Ascending aorta (tissue), 2 donors: ENCODE results near the gene MYL10. TPM values are rescaled to one million over a fixed set of nuclear protein-coding genes. Genes with fewer than 3 reads are reported as not detected.

ENCODE experiments used
- DNase-seq, 2 donors: peaks; one replicate each; pipeline ENCODE4 v3.0.0-alpha.2; 2019; ENCODE audit warnings: low spot score in 2 of 2
- H3K27ac ChIP-seq, 2 donors: fragments of 200-600 bp; sonication (generic); one replicate each; pipeline ENCODE4 v1.5.1; 2016 to 2017; ENCODE audit warnings: mild to moderate bottlenecking in 1 of 2
- H3K27me3 ChIP-seq: fragments of 200-600 bp; sonication (generic); one replicate; pipeline ENCODE4 v1.5.1; 2017
- H3K36me3 ChIP-seq, 2 donors: fragments of 200-600 bp; sonication (generic); one replicate each; pipeline ENCODE4 v1.5.1; 2016
- H3K4me1 ChIP-seq, 2 donors: fragments of 200-600 bp; sonication (generic); one replicate each; pipeline ENCODE4 v1.5.1; 2016 to 2017; ENCODE audit warnings: mild to moderate bottlenecking in 1 of 2
- H3K4me3 ChIP-seq, 2 donors: fragments of 200-600 bp; sonication (generic); one replicate each; pipeline ENCODE4 v1.5.1; 2016 to 2017; ENCODE audit warnings: mild to moderate bottlenecking in 1 of 2
- H3K9me3 ChIP-seq, 2 donors: fragments of 200-600 bp; sonication (generic); one replicate each; pipeline ENCODE4 v1.5.1; 2016
- CTCF ChIP-seq, 3 experiments: fragments of 200-600 bp in 2 of 3; fragments of 450-650 bp in 1 of 3; sonication (generic) in 2 of 3; IDR thresholded peaks; one replicate each; pipeline ENCODE4 v1.5.1; 2016 to 2019; ENCODE audit warnings: antibody characterized with exemption in 3 of 3, mild to moderate bottlenecking in 1 of 3, moderate library complexity in 1 of 3
- intact Hi-C: fragments of 100-400 bp; cut with DNase I; formaldehyde crosslinking; loops from one replicate; pipeline ENCODE4 v1.15.1; 2023
- total RNA-seq: library from RNA; depleted of rRNA; stranded (reverse); fragments of >200 nt; gene quantifications from one replicate; pipeline ENCODE4 v1.1.0, GENCODE V29; 2016

MYL10 gene
- total RNA-seq: not detected

GRCh38 chr7:101629171-101629570 is at the start of gene MYL10:
MYL10 (minus strand) TSS chr7:101629296; CDS start chr7:101629118, 178 bp downstream.
- no peaks in the 10 kb centered on the region for H3K9me3 ChIP-seq
- intact Hi-C loops: no loop called here
- H3K27me3 ChIP-seq: no peaks in the 10 kb centered on the region
- no peak within 1 kb of the TSS for H3K4me3 ChIP-seq
- H3K4me1 ChIP-seq: no peaks in the 10 kb centered on the region
- TF ChIP-seq CTCF (IDR thresholded peaks at IDR 0.05): no peak
- no peak within 1 kb of the TSS for H3K27ac ChIP-seq
- no peak for DNase-seq
- H3K36me3 ChIP-seq: no peaks in the 10 kb centered on the region

DNA sequence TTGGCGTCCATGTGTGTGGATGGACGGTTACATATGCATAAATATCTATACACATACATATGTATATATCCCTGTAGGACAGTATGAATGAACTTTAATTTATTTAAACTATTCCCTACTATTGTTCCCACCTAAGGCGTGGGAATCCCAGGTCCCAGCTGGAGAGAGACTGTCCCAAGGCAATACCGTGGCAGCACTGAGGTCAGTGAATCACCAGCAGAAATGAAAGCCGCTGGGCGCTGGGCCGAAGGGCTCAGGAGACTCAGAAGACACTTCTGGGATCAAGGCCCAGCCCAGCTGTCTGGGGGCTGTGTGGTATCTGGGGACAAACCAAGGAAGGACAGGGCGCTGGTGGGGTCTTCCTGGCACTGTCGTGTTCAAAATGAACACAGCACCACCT is 49.6 kb upstream of the MYL10 start:
- no peak for TF ChIP-seq CTCF (IDR thresholded peaks at IDR 0.05)
- no peak overlapping the region for H3K27ac ChIP-seq
- no peaks in the 10 kb centered on the region for H3K9me3 ChIP-seq
- no peaks in the 10 kb centered on the region for H3K27me3 ChIP-seq
- no peaks in the 10 kb centered on the region for H3K36me3 ChIP-seq
- peak in 1 of 2 donors; percentile 69 for DNase-seq
- peaks cover 4 to 11% of the 10 kb centered on the region in 2 donors for H3K4me1 ChIP-seq
- no peak overlapping the region for H3K4me3 ChIP-seq
- intact Hi-C loops: no loop called here

DNA sequence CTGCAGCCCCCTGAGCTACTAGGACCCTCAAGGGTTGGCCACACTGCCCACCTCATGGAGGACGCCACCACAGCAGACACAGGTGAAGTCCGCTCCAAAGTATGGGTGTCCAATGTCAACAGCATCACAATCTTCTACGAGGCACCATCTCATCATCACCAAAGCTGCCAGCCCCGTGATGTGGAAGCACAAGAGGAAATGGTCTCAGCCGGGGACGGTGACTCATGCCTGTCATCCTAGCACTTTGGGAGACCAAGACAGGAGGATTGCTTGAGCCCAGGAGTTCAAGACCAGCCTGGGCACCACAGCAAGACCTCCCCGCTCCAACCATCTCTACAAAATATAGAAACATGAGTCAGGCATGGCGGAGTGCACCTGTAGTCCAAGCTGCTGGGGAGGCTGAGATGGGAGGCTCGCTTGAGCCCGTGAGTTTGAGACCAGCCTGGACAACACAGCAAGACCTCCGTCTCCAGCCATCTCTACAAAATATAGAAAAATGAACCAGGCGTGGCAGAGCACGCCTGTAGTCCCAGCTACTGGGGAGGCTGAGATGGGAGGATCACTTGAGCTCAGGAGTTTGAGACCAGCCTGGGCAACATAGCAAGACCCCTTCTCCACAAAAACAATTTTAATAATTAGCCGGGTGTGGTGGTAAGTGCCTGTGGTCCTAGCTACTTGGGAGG is 48.8 kb upstream of the MYL10 start:
- no peaks in the 10 kb centered on the region for H3K9me3 ChIP-seq
- intact Hi-C loops: no loop called here
- no peak for TF ChIP-seq CTCF (IDR thresholded peaks at IDR 0.05)
- no peaks in the 10 kb centered on the region for H3K36me3 ChIP-seq
- no peak overlapping the region for H3K27ac ChIP-seq
- no peak for DNase-seq
- no peak overlapping the region for H3K4me3 ChIP-seq
- peaks cover 4 to 11% of the 10 kb centered on the region in 2 donors for H3K4me1 ChIP-seq
- no peaks in the 10 kb centered on the region for H3K27me3 ChIP-seq

DNA sequence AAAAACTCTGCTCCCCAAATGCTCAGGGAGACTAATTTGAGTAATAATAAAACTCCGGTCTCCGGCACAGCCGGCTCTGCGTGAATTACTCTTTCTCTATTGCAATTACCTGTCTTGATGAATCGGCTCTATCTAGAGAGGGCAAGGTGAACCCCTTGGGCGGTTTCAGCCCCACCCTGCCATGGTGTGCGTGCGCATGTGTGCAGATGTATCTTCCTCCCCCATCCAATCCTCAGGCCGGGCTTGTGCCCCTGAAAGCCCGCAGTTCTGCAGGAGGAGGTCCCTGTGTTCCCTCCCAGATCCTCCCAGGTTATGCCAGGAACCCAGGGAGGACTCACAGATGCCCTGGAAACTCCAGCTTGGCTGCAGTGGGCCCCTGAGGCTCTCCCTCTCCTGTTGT is 48.3 kb upstream of the MYL10 start:
- DNase-seq: no peak
- Histone ChIP-seq H3K36me3 (no peaks in the 10 kb centered on the region), H3K27me3 (no peaks in the 10 kb centered on the region), H3K4me3 (no peak overlapping the region), H3K27ac (no peak overlapping the region), H3K4me1 (peaks cover 4 to 11% of the 10 kb centered on the region in 2 donors), H3K9me3 (no peaks in the 10 kb centered on the region)
- TF ChIP-seq CTCF (IDR thresholded peaks at IDR 0.05): no peak
- intact Hi-C loops: no loop called here

GRCh38 chr7:101676956-101677355 is 47.9 kb upstream of the MYL10 start:
- Histone ChIP-seq H3K4me3 (no peak overlapping the region), H3K36me3 (no peaks in the 10 kb centered on the region), H3K27me3 (no peaks in the 10 kb centered on the region), H3K9me3 (no peaks in the 10 kb centered on the region), H3K27ac (no peak overlapping the region), H3K4me1 (peaks cover 4 to 11% of the 10 kb centered on the region in 2 donors)
- no peak for TF ChIP-seq CTCF (IDR thresholded peaks at IDR 0.05)
- no peak for DNase-seq
- intact Hi-C loops: no loop called here
